ENCODE results near the gene CCDC200. TPM values are rescaled to one million over a fixed set of nuclear protein-coding genes. Genes with fewer than 3 reads are reported as not detected.
A peak's percentile ranks its signal among the peaks of the same experiment; 100 is the strongest.

Gene CCDC200
- total RNA-seq, 1 experiment from 2014 or later = not detected

GRCh38 chr17:43219746-43220380 lies 8.6 kb downstream of the CCDC200 start:
- no peak overlapping the region for H2BK5ac ChIP-seq (ENCODE audit: insufficient read length, low read length)
- H3K4ac ChIP-seq (ENCODE audit: low read depth, low read length) = no peak overlapping the region
- no peaks in the 10 kb centered on the region for H4K20me1 ChIP-seq (ENCODE audit: control insufficient read depth, insufficient read depth, insufficient read length)
- H4K8ac ChIP-seq (replicated peaks; ENCODE audit: insufficient read length, low read depth, low read length) = no peak overlapping the region
- H3K9ac ChIP-seq (ENCODE audit: extremely low read depth, insufficient read length, low read length) = no peak overlapping the region
- H2BK15ac ChIP-seq (ENCODE audit: low read depth, low read length) = no peak overlapping the region
- H4K91ac ChIP-seq (ENCODE audit: insufficient read length, low read depth, low read length) = no peak overlapping the region
- no peak overlapping the region for H2BK20ac ChIP-seq (ENCODE audit: low read depth, low read length, poor library complexity, severe bottlenecking)
- H3K79me1 ChIP-seq (ENCODE audit: insufficient read depth, low read depth, low read length, poor library complexity, severe bottlenecking) = no peaks in the 10 kb centered on the region
- H3K4me1 ChIP-seq (ENCODE audit: insufficient read depth, low read length) = no peaks in the 10 kb centered on the region; the same call in 1 of the 2 replicates
- H3K18ac ChIP-seq (ENCODE audit: insufficient read length, low read depth, low read length) = no peak overlapping the region
- no CpG with 5 or more reads among the region's 8 CpGs for WGBS (ENCODE audit: extremely low coverage, insufficient read length, low lambda C conversion rate)
- no peak for TF ChIP-seq CTCF (conservative IDR thresholded peaks at IDR 0.05)
- no peaks in the 10 kb centered on the region for H3K27me3 ChIP-seq (ENCODE audit: insufficient read depth, low read length)
- no peak overlapping the region for H3K4me3 Mint-ChIP-seq
- no peak overlapping the region for H3K27ac ChIP-seq (ENCODE audit: insufficient read length, low read depth, low read length)
- H3K9me3 Mint-ChIP-seq = no peaks in the 10 kb centered on the region
- no peak for DNase-seq
- peaks cover 1 to 12% (median 8%) of the 10 kb centered on the region in 3 experiments; a peak in 6 of 7 replicates for H3K36me3 Mint-ChIP-seq (ENCODE audit: insufficient read depth in 1 of 3, low read depth in 3 of 3)
- H3K79me2 ChIP-seq (ENCODE audit: insufficient read depth, low read length) = no peaks in the 10 kb centered on the region
- H3K23me2 ChIP-seq (ENCODE audit: insufficient read length, low read depth, low read length, poor library complexity, severe bottlenecking) = no peaks in the 10 kb centered on the region
- no peak overlapping the region for H3K4me2 ChIP-seq (ENCODE audit: insufficient read depth, insufficient read length, low read length)
- no peak overlapping the region for H3T11ph ChIP-seq (ENCODE audit: low read length)
- no peak overlapping the region for H3K23ac ChIP-seq (ENCODE audit: insufficient read length, low read depth, low read length)
- H2AFZ ChIP-seq (ENCODE audit: low read length) = no peak overlapping the region
- H2AK5ac ChIP-seq (ENCODE audit: insufficient read length, low read length) = no peak overlapping the region
- H3K56ac ChIP-seq (ENCODE audit: insufficient read length, low read depth, low read length) = no peak overlapping the region
- H2BK12ac ChIP-seq (ENCODE audit: insufficient read length, low read depth, low read length) = no peak overlapping the region
- no peak overlapping the region for H3K14ac ChIP-seq (ENCODE audit: insufficient read depth, low read length)
- peak overlapping the region in 1 of 3 experiments; percentile 50; a peak in 2 of 7 replicates for H3K27ac Mint-ChIP-seq
- no peak overlapping the region for H4K5ac ChIP-seq (ENCODE audit: insufficient read length, low read depth, low read length)
- no peaks in the 10 kb centered on the region for H3K9me3 ChIP-seq (ENCODE audit: control insufficient read depth, low read depth, low read length)
- no peaks in the 10 kb centered on the region for H3K27me3 Mint-ChIP-seq (ENCODE audit: low read depth)
- H3K4me1 Mint-ChIP-seq = peaks cover 0 to 2% of the 10 kb centered on the region in 2 experiments; a peak in 1 of 4 replicates
- no peak overlapping the region for H2BK120ac ChIP-seq (ENCODE audit: low read depth, low read length, poor library complexity, severe bottlenecking)
